KOPT-K1 (cell line): Measurements from ENCODE around the gene EIF2S1.

Experiments used
- H3K27ac ChIP-seq: fragments of 200-600 bp; sonication (generic); 2 replicates; pipeline ENCODE4 v1.5.1; 2016; ENCODE audit warnings: antibody characterized with exemption, mild to moderate bottlenecking, low read depth, low read length; ENCODE audit not compliant: poor library complexity, severe bottlenecking
- H3K36me3 ChIP-seq: fragments of 200-600 bp; sonication (generic); 2 replicates; pipeline ENCODE4 v1.5.1; 2017; ENCODE audit warnings: antibody characterized with exemption, mild to moderate bottlenecking, low read length, moderate library complexity; ENCODE audit not compliant: insufficient read depth
- H3K9me3 ChIP-seq: fragments of 200-600 bp; sonication (generic); 2 replicates; pipeline ENCODE4 v1.5.1; 2017; ENCODE audit warnings: antibody characterized with exemption, low read length, mild to moderate bottlenecking; ENCODE audit not compliant: insufficient read depth, poor library complexity, severe bottlenecking

Gene EIF2S1

GRCh38 chr14:67429510-67430205, 69.5 kb downstream of the EIF2S1 start:
- no peak overlapping the region for H3K27ac ChIP-seq
- H3K9me3 ChIP-seq: no peaks in the 10 kb centered on the region

GRCh38 chr14:67432050-67432564, 72.0 kb downstream of the EIF2S1 start:
- no peaks in the 10 kb centered on the region for H3K9me3 ChIP-seq
- no peak overlapping the region for H3K27ac ChIP-seq
- no peaks in the 10 kb centered on the region for H3K36me3 ChIP-seq

More at GRCh38 chr14:67429510-67430205, 69.5 kb downstream of the EIF2S1 start:
- no peaks in the 10 kb centered on the region for H3K36me3 ChIP-seq

DNA sequence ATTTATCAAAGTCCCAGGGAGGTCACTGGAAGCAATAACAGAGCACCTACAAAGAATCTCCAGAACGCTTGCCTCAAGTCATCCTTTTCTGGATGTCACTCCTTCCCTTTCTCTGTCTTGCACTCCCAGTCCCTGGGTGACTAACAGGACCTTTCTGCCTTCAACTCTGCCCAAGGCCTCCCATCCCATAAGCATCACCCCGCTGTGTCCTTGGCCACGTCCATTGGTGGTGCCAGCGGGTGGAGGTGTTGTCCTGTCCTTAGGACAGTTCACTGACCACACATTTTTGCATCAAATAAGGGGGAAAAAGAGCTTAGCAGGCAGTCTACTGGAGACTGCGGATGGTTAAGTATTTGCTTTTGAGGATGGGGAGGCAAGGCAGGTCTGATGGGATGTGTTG, 75.5 kb downstream of the EIF2S1 start:
- Histone ChIP-seq H3K36me3 (no peaks in the 10 kb centered on the region), H3K9me3 (no peaks in the 10 kb centered on the region), H3K27ac (no peak overlapping the region)
